Heart left ventricle (tissue), 16 donors: ENCODE results near the gene DDX4. TPM values are rescaled to one million over a fixed set of nuclear protein-coding genes. Genes with fewer than 3 reads are reported as not detected.
"Not testable (repeated sequence)": the region's sequence is repeated elsewhere in the genome, so short reads cannot be mapped to it uniquely, and the experiment has no call there.

ENCODE experiments used
- ATAC-seq, 4 donors: fragments of 200-7000 bp; cut with Tn5 transposase; one replicate each; pipeline ENCODE4 v1.9.1; 2020 to 2022; ENCODE audit warnings: moderate library complexity in 4 of 4, mild to moderate bottlenecking in 3 of 4, moderate number of reproducible peaks in 1 of 4
- DNase-seq, 5 donors: peaks; one replicate each; pipeline ENCODE4 v3.0.0-alpha.2; 2020
- H3K27ac ChIP-seq, 12 donors: fragments of 200-600 bp; sonication (generic) in 4 of 12; one replicate each; pipeline versions ENCODE4 v1.5.0 to v1.8.0; 2016 to 2022; ENCODE audit warnings: mild to moderate bottlenecking in 2 of 12
- H3K27me3 ChIP-seq, 9 donors: fragments of 200-600 bp; sonication (generic) in 2 of 9; one replicate each; pipeline versions ENCODE4 v1.5.1 to v1.8.0; 2016 to 2022; ENCODE audit warnings: mild to moderate bottlenecking in 3 of 9
- H3K36me3 ChIP-seq, 9 donors: fragments of 200-600 bp; sonication (generic) in 2 of 9; one replicate each; pipeline versions ENCODE4 v1.5.0 to v1.8.0; 2018 to 2022; ENCODE audit warnings: mild to moderate bottlenecking in 2 of 9
- H3K4me1 ChIP-seq, 12 donors: fragments of 200-600 bp; sonication (generic) in 4 of 12; one replicate each; pipeline versions ENCODE4 v1.5.0 to v1.8.0; 2016 to 2022; ENCODE audit warnings: mild to moderate bottlenecking in 3 of 12
- H3K4me3 ChIP-seq, 12 donors: fragments of 200-600 bp; sonication (generic) in 4 of 12; one replicate each; pipeline versions ENCODE4 v1.5.0 to v1.8.0; 2017 to 2022; ENCODE audit warnings: mild to moderate bottlenecking in 9 of 12, moderate library complexity in 4 of 12
- H3K9me3 ChIP-seq, 12 donors: fragments of 200-600 bp; sonication (generic) in 4 of 12; one replicate each; pipeline versions ENCODE4 v1.5.0 to v1.8.0; 2016 to 2022; ENCODE audit warnings: mild to moderate bottlenecking in 1 of 12
- POLR2A ChIP-seq, 2 donors: fragments of 450-650 bp; IDR thresholded peaks; one replicate each; pipeline ENCODE4 v1.6.1; 2017; ENCODE audit warnings: antibody characterized with exemption in 2 of 2, mild to moderate bottlenecking in 2 of 2, moderate library complexity in 2 of 2
- WGBS, 4 donors: extraction: QIAGEN DNeasy Blood & Tissue Kit in 2 of 4; methylation state at CpG; one replicate each; pipeline versions ENCODE4 v1.1.5 to v1.1.7; 2013 to 2018; 5-methylcytosine and 5-hydroxymethylcytosine counted together
- intact Hi-C, 10 donors: fragments of 100-400 bp; cut with DNase I; formaldehyde crosslinking; loops; one replicate each; pipeline versions ENCODE4 v1.11.1 to v1.14.2; 2022
- polyA plus RNA-seq, 2 donors: library from polyadenylated mRNA; stranded (reverse); fragments of 200-250 nt; gene quantifications; one replicate each; pipeline ENCODE4 v1.2.3, GENCODE V29; 2013
- total RNA-seq, 9 donors: library from RNA; depleted of rRNA in 2 of 9; stranded (reverse); fragments of >200 nt in 2 of 9; fragmentation: NEBNext Ultra II Directional in 3 of 9; extraction: Animal tissue kit (Norgen Biotek cat#: 25700) in 3 of 9; gene quantifications; one replicate each; pipeline versions ENCODE4 v1.1.0 to v1.2.4, GENCODE V29; 2016 to 2023
- TF ChIP-seq, protein P1 (sequence below), 12 donors: fragments of 200-600 bp; sonication (generic) in 4 of 12; IDR thresholded peaks; one replicate each; pipeline versions ENCODE4 v1.5.0 to v1.8.0; 2018 to 2022; ENCODE audit warnings: antibody characterized with exemption in 12 of 12, mild to moderate bottlenecking in 5 of 12
- donor health status: ischemic (EF 13 %, LVEDD 7.1; RV severe dilation, severe dysfunction).
- donor health status: healthy with polysubstance abuse.
- donor health status: DM: no; HTN: yes; CAD: no.
- donor health status: DM: no; HTN: no; CAD: no.
- donor health status: ischemic (EF 25% LVEDD 6.9; RV normal size, moderate dysfunction).
- donor health status: ischemic (EF 25% LVEDD 5.7; RV mildly dilated, moderate dysfunction).
- donor health status: healthy.
- donor health status: DM: yes; HTN: yes; CAD: no.
- donor health status: ischemic (EF 35%, LVEDD 5.7; RV mildly dilated, moderate dysfunction).
- donor health status: nonischemic (EF 11% LVEDD 7.7; RV severe dilation, severe dysfunction).
- donor health status: DM: yes; HTN: yes; CAD: no.
- donor health status: PGD.
- donor health status: ischemic (EF 29% LVEDD 5.4; RV normal size, mild dysfunction).
- donor health status: nonischemic (EF 23%, LVEDD 6.1; RV moderate dilation, normal function).

The DDX4 gene
- total and polyA plus RNA-seq, 11 donors, result not detected

GRCh38 chr5:55714339-55714738 is 23.5 kb upstream of the DDX4 start:
- no peaks in the 10 kb centered on the region for H3K27me3 ChIP-seq
- ATAC-seq, result no peak
- H3K4me1 ChIP-seq, result peaks cover 0 to 19% (median 7%) of the 10 kb centered on the region in 12 donors
- H3K4me3 ChIP-seq, result no peak overlapping the region
- intact Hi-C loops, result loop anchor here in 6 of 10 donors (5.0 to 10.0 kb wide), 3 partner anchors 480 to 490 kb away; no protein-coding TSS in a partner anchor
- peaks cover 0 to under 1% (median 0%) of the 10 kb centered on the region in 9 donors for H3K36me3 ChIP-seq
- peaks cover 0 to 4% (median 0%) of the 10 kb centered on the region in 12 donors for H3K9me3 ChIP-seq
- H3K27ac ChIP-seq, result no peak overlapping the region
- DNase-seq, result no peak
- WGBS, 4 donors, result 25 to 59% (median 51%) methylated on average over 1 of the region's 1 CpG
- TF ChIP-seq, protein P1, sequence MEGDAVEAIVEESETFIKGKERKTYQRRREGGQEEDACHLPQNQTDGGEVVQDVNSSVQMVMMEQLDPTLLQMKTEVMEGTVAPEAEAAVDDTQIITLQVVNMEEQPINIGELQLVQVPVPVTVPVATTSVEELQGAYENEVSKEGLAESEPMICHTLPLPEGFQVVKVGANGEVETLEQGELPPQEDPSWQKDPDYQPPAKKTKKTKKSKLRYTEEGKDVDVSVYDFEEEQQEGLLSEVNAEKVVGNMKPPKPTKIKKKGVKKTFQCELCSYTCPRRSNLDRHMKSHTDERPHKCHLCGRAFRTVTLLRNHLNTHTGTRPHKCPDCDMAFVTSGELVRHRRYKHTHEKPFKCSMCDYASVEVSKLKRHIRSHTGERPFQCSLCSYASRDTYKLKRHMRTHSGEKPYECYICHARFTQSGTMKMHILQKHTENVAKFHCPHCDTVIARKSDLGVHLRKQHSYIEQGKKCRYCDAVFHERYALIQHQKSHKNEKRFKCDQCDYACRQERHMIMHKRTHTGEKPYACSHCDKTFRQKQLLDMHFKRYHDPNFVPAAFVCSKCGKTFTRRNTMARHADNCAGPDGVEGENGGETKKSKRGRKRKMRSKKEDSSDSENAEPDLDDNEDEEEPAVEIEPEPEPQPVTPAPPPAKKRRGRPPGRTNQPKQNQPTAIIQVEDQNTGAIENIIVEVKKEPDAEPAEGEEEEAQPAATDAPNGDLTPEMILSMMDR (IDR thresholded peaks at IDR 0.05), result no peak
- TF ChIP-seq POLR2A (IDR thresholded peaks at IDR 0.05), result no peak

- no peaks in the 10 kb centered on the region for H3K27me3 ChIP-seq
- no peak for DNase-seq
- no peaks in the 10 kb centered on the region for H3K36me3 ChIP-seq
- H3K9me3 ChIP-seq, result peaks cover 0 to 4% (median 0%) of the 10 kb centered on the region in 12 donors
- H3K27ac ChIP-seq, result no peak overlapping the region
- WGBS, 4 donors, result 79 to 84% (median 83%) methylated on average over 6 of the region's 6 CpGs
- intact Hi-C loops, result loop anchor here in 6 of 10 donors (5.0 to 10.0 kb wide), 3 partner anchors 480 to 490 kb away; no protein-coding TSS in a partner anchor
- peaks cover 0 to 19% (median 7%) of the 10 kb centered on the region in 12 donors for H3K4me1 ChIP-seq
- TF ChIP-seq POLR2A (IDR thresholded peaks at IDR 0.05), result no peak
- no peak overlapping the region for H3K4me3 ChIP-seq
- ATAC-seq, result no peak
Observed at GRCh38 chr5:55714749-55715148, 23.1 kb upstream of the DDX4 start.

DNA sequence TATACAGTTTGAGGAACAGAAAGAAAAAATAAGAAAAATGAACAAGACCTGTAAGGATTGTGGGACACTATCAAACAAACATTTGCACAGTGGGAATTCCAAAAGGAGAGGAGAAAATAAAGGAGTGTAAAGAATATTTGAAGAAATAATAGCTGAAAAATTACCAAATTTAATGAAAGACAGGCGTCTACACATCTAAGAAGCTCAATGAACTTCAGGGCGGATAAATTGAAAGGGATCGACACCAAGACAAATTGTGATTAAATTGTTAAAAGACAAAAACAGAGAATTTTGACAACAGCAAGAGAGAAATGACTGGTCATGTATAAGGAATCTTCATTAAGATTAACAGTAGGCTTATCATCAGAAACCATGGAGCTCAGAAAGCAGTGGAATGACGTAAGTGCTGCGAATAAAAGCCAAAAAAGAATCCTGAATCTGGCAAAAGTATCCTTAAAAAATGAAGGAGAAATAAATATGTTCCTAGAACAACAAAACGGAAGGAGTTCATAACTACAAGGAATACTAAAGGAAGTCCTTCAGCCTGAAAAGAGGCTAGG is 22.3 kb upstream of the DDX4 start:
- peaks cover 0 to 4% (median 0%) of the 10 kb centered on the region in 12 donors for H3K9me3 ChIP-seq
- intact Hi-C loops, result loop anchor here in 4 of 10 donors (10.0 kb wide), 2 partner anchors 479 to 489 kb away; no protein-coding TSS in a partner anchor
- no peak overlapping the region for H3K4me3 ChIP-seq
- ATAC-seq, result no peak
- no peak for DNase-seq
- 92 to 94% (median 93%) methylated on average over 6 of the region's 6 CpGs for WGBS, 4 donors
- no peaks in the 10 kb centered on the region for H3K27me3 ChIP-seq
- peaks cover 0 to 19% (median 7%) of the 10 kb centered on the region in 12 donors for H3K4me1 ChIP-seq
- no peak overlapping the region for H3K27ac ChIP-seq
- no peaks in the 10 kb centered on the region for H3K36me3 ChIP-seq
- TF ChIP-seq, protein P1 (IDR thresholded peaks at IDR 0.05), result no peak
- no peak for TF ChIP-seq POLR2A (IDR thresholded peaks at IDR 0.05)

GRCh38 chr5:55719026-55719425 is 18.8 kb upstream of the DDX4 start:
- WGBS, 4 donors, result 93 to 100% (median 98%) methylated on average over 2 of the region's 2 CpGs
- intact Hi-C loops, result loop anchor here in 4 of 10 donors (10.0 kb wide), 2 partner anchors 476 to 486 kb away; no protein-coding TSS in a partner anchor
- H3K4me1 ChIP-seq, H3K9me3 ChIP-seq, H3K36me3 ChIP-seq, ATAC-seq, H3K4me3 ChIP-seq, H3K27me3 ChIP-seq, DNase-seq, H3K27ac ChIP-seq: not testable (repeated sequence)

- DNase-seq (no peak), ATAC-seq (no peak)
- Histone ChIP-seq H3K27me3 (no peaks in the 10 kb centered on the region), H3K9me3 (peaks cover 0 to 4% (median 0%) of the 10 kb centered on the region in 12 donors), H3K4me1 (no peaks in the 10 kb centered on the region), H3K27ac (no peak overlapping the region), H3K36me3 (no peaks in the 10 kb centered on the region), H3K4me3 (no peak overlapping the region)
- WGBS, 4 donors, result 90 to 91% (median 91%) methylated on average over 3 of the region's 3 CpGs
- intact Hi-C loops, result loop anchor here in 1 of 10 donors (10.0 kb wide), 1 partner anchor 195 kb away; no protein-coding TSS in a partner anchor
- TF ChIP-seq, protein P1 (IDR thresholded peaks at IDR 0.05), result no peak
- TF ChIP-seq POLR2A (IDR thresholded peaks at IDR 0.05), result no peak
Observed at GRCh38 chr5:55720188-55720703, 17.6 kb upstream of the DDX4 start.
